GM10847 (cell line): ENCODE results near the gene CACNA1I.

Source experiments
- POLR2A ChIP-seq: IDR thresholded peaks from 2 replicates; pipeline ENCODE4 v1.6.1; 2011; ENCODE audit not compliant: insufficient read length; ENCODE audit errors: extremely low read depth

Gene CACNA1I

DNA sequence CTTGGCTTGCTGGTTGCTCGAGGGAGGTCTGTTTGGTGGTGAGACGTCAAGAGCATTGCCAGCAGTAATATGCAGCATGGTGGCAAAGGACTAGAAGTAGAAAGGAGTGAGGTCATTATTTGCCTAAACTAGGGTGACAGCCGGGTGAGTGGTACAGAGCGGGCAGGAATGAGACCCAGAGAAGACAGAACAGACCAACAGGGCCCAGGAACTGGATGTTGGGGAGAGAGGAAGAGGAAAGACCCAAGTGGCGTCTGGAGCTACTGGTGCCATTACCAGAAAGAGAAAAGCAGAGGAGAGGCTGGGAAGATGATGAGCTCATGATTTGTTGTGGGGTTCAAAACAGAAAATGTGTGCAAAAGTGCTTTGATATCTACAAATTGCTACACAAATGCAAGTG is 164.3 kb downstream of the CACNA1I start:
- TF ChIP-seq POLR2A, result no peak

DNA sequence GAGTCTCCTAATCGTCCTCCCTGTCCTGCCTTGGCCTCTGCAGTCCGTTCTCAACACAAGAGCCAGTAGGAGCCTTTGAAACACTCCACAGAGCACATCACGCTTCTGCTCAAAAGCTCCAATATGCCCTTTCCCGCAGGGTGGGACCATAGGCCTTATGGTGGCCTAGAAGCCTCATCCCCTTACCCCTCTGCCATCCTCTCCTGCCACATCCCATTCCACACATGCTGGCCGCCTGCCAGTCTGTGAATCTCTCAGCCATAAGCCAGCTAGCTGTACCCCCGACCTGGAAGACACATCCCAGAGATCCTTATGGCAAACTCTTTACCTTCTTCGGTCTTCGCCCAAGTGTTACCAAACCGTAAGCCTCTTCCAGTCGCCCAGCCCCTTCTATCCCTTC is 165.2 kb downstream of the CACNA1I start:
- no peak for TF ChIP-seq POLR2A

DNA sequence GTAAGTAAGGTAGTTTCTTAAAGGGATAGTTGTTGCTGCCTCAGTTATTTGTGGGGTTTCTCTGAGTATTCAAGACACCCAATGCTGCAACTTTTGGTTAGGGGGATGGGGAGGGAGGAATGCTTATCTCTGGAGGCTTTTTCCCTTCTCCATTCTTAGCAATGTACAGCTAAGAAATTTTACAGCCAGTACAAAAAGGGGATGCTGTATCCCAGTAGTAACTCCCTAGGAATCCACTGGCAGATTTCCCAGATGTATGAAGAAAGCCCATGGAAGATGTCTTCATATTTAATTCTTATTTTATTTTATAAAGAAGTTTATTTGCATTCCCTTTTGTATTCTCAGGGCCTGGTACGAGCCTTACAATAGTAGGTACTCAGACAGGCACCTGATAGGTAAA is 168.2 kb downstream of the CACNA1I start:
- no peak for TF ChIP-seq POLR2A
